ENCODE data around the gene ZC3H14. TPM values are rescaled to one million over a fixed set of nuclear protein-coding genes. Genes with fewer than 3 reads are reported as not detected.

The ZC3H14 gene
- polyA plus RNA-seq, 1 experiment: 81.8 TPM

DNA sequence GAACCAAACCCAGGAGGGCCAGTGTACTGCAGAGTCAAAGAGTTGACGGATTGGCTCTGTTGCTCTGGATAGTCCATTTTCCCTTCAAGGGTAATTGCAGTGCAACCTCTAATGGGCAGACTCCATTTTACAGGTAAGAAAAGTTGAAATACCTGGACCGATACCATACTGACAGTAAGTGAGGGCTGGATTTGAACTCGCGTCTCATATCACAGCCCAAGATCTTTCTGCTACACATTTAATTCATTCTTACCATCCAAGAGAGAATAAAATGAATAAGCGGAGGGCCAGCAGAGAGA lies 356 bp upstream of the ZC3H14 start:
- H3K4me3 ChIP-seq (ENCODE audit: low read depth, low read length): peak overlapping the region; percentile 95
- H3K36me3 ChIP-seq (ENCODE audit: control insufficient read depth, insufficient read depth, low read length): no peaks in the 10 kb centered on the region
- TF ChIP-seq, protein P1, sequence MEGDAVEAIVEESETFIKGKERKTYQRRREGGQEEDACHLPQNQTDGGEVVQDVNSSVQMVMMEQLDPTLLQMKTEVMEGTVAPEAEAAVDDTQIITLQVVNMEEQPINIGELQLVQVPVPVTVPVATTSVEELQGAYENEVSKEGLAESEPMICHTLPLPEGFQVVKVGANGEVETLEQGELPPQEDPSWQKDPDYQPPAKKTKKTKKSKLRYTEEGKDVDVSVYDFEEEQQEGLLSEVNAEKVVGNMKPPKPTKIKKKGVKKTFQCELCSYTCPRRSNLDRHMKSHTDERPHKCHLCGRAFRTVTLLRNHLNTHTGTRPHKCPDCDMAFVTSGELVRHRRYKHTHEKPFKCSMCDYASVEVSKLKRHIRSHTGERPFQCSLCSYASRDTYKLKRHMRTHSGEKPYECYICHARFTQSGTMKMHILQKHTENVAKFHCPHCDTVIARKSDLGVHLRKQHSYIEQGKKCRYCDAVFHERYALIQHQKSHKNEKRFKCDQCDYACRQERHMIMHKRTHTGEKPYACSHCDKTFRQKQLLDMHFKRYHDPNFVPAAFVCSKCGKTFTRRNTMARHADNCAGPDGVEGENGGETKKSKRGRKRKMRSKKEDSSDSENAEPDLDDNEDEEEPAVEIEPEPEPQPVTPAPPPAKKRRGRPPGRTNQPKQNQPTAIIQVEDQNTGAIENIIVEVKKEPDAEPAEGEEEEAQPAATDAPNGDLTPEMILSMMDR (IDR thresholded peaks at IDR 0.05; ENCODE audit: insufficient read depth, low read depth, low read length): no peak
- ChIA-PET POLR2A (no interaction called here), CTCF (interaction anchor here (4.2 kb wide), 1 partner anchor 70 kb away, joined by 29 read pairs; no protein-coding TSS in a partner anchor)
- no peaks in the 10 kb centered on the region for H3K27me3 ChIP-seq (ENCODE audit: control insufficient read depth, insufficient read depth, low read length)
- DNase-seq (ENCODE audit: low read depth): no peak

DNA sequence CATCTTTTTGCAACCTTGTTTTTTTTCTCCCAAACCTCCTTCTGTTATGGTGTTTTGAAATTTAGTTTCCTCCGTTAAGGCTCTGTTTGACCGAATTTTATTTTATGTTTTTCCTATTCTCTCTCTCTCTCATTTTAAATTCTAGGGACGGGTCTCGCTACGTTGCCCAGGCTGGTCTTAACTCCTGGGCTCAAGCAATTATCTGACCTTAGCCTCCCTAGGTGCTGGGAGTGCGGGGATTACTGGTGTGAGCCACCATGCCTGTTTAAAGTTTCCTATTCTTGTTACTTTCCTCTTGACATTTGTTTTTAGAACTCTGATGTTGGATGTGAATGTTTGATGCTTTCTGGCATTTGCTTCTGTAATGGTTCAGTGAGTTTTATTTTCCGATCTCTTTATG lies 1.0 kb downstream of the ZC3H14 start:
- no peak for DNase-seq (ENCODE audit: low read depth)
- no peaks in the 10 kb centered on the region for H3K27me3 ChIP-seq (ENCODE audit: control insufficient read depth, insufficient read depth, low read length)
- H3K36me3 ChIP-seq (ENCODE audit: control insufficient read depth, insufficient read depth, low read length): peaks cover 3% of the 10 kb centered on the region; the same call in 1 of the 2 replicates
- ChIA-PET CTCF (interaction anchor here (1.6 kb wide), 1 partner anchor 71 kb away, joined by 3 read pairs; no protein-coding TSS in a partner anchor), POLR2A (no interaction called here)
- peak overlapping the region; percentile 95 for H3K4me3 ChIP-seq (ENCODE audit: low read depth, low read length)
- TF ChIP-seq, protein P1 (IDR thresholded peaks at IDR 0.05; ENCODE audit: insufficient read depth, low read depth, low read length): no peak

DNA sequence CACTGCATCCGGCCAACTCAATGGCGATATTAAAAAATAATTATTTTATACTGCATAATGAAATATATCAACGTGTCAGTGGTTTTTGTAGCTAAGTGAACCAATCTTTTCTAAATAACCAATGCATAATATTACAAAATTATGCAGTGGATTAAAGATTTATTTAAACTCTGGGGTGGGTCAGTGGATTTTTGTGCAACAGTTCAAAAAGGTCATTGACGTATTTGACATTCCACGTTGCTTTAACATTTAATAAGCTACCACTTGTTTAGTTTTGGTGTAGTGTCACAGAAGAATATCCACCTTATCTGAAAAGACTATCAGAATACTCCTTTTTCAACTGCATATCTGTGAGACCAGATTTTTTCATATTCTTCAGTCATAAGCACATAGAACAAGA lies 2.6 kb downstream of the ZC3H14 start:
- H3K36me3 ChIP-seq (ENCODE audit: control insufficient read depth, insufficient read depth, low read length): peaks cover 9% of the 10 kb centered on the region
- no peaks in the 10 kb centered on the region for H3K27me3 ChIP-seq (ENCODE audit: control insufficient read depth, insufficient read depth, low read length)
- POLR2A ChIA-PET: no interaction called here
- no peak for DNase-seq (ENCODE audit: low read depth)
- H3K4me3 ChIP-seq (ENCODE audit: low read depth, low read length): no peak overlapping the region
- CTCF ChIA-PET: interaction anchor here (1.3 to 1.6 kb wide), 2 partner anchors 73 to 376 kb away, joined by 3 read pairs; no protein-coding TSS in a partner anchor
- TF ChIP-seq, protein P1 (IDR thresholded peaks at IDR 0.05; ENCODE audit: insufficient read depth, low read depth, low read length): no peak

DNA sequence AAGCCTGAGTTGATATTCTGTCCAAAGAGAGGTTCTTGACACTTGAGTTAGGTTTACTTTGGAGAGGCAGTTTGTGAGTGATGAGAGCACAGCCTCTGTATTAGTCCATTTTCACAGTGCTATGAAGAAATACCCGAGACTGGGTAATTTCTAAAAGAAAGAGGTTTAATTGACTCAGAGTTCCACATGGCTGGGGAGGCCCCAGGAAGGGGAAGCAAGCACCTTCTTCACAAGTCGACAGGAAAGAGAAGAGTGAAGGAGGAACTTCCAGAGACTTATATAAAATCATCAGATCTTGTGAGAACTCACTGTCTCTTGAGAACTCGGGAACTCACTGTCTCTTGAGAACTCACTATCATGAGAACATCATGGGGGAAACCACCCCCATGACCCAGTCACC lies 5.4 kb downstream of the ZC3H14 start:
- Histone ChIP-seq H3K27me3 (ENCODE audit: control insufficient read depth, insufficient read depth, low read length) (no peaks in the 10 kb centered on the region), H3K4me3 (ENCODE audit: low read depth, low read length) (no peak overlapping the region), H3K36me3 (ENCODE audit: control insufficient read depth, insufficient read depth, low read length) (peaks cover 13% of the 10 kb centered on the region)
- POLR2A ChIA-PET: no interaction called here
- CTCF ChIA-PET: no interaction called here
- TF ChIP-seq, protein P1 (IDR thresholded peaks at IDR 0.05; ENCODE audit: insufficient read depth, low read depth, low read length): no peak
- DNase-seq (ENCODE audit: low read depth): no peak

DNA sequence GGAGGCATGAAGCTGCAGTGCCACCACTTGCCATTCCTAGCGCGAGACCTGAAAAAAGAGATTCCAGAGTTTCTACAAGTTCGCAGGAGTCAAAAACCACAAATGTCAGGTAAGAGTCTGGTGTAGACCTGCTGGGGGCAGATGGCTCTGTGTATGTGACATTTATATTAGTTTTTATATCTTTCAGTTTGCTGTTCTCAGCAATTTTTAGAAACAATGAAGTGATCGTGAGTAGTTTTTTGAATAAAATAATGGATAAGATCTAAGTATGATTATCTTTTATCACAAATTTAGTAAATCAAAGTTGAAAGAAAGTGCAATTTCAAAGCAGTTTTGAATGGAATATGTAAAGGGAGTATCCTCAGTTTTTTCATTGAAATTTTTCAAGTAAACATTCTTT lies 9.3 kb downstream of the ZC3H14 start:
- TF ChIP-seq, protein P1 (IDR thresholded peaks at IDR 0.05; ENCODE audit: insufficient read depth, low read depth, low read length): no peak
- ChIA-PET CTCF (interaction anchor here (0.6 kb wide), 1 partner anchor 117 kb away, joined by 5 read pairs; no protein-coding TSS in a partner anchor), POLR2A (no interaction called here)
- peaks cover 18% of the 10 kb centered on the region for H3K36me3 ChIP-seq (ENCODE audit: control insufficient read depth, insufficient read depth, low read length)
- DNase-seq (ENCODE audit: low read depth): no peak
- H3K4me3 ChIP-seq (ENCODE audit: low read depth, low read length): no peak overlapping the region
- no peaks in the 10 kb centered on the region for H3K27me3 ChIP-seq (ENCODE audit: control insufficient read depth, insufficient read depth, low read length)
